KOPT-K1 (cell line): ENCODE data around the gene HUWE1.

Experiments used
- H3K27ac ChIP-seq: fragments of 200-600 bp; sonication (generic); 2 replicates; pipeline ENCODE4 v1.5.1; 2016; ENCODE audit warnings: antibody characterized with exemption, mild to moderate bottlenecking, low read depth, low read length; ENCODE audit not compliant: poor library complexity, severe bottlenecking
- H3K36me3 ChIP-seq: fragments of 200-600 bp; sonication (generic); 2 replicates; pipeline ENCODE4 v1.5.1; 2017; ENCODE audit warnings: antibody characterized with exemption, mild to moderate bottlenecking, low read length, moderate library complexity; ENCODE audit not compliant: insufficient read depth
- H3K9me3 ChIP-seq: fragments of 200-600 bp; sonication (generic); 2 replicates; pipeline ENCODE4 v1.5.1; 2017; ENCODE audit warnings: antibody characterized with exemption, low read length, mild to moderate bottlenecking; ENCODE audit not compliant: insufficient read depth, poor library complexity, severe bottlenecking

Gene HUWE1

GRCh38 chrX:53713987-53714579 lies 27.6 kb upstream of the HUWE1 start:
- no peaks in the 10 kb centered on the region for H3K9me3 ChIP-seq
- H3K27ac ChIP-seq: peak overlapping the region; percentile 98
- H3K36me3 ChIP-seq: no peaks in the 10 kb centered on the region

DNA sequence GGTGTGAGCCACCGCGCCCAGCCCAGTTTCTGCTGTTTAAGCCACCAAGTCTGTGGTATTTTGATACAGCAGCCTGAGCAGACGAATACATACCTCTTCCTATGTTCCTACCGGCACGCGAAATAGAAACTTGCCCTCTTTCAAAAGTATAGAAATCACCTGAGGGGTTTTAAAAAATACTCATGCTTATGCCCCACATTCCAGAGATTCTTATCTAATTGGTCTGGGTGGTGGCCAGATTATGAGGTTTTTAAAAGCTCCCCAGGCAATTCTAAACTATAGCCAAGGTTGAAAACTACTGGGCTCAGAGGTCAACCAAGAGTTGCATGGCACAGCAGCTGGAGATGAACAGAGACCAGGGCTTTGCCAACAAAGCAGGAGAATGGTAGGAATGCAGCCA lies 24.9 kb upstream of the HUWE1 start:
- no peaks in the 10 kb centered on the region for H3K36me3 ChIP-seq
- no peaks in the 10 kb centered on the region for H3K9me3 ChIP-seq
- no peak overlapping the region for H3K27ac ChIP-seq

DNA sequence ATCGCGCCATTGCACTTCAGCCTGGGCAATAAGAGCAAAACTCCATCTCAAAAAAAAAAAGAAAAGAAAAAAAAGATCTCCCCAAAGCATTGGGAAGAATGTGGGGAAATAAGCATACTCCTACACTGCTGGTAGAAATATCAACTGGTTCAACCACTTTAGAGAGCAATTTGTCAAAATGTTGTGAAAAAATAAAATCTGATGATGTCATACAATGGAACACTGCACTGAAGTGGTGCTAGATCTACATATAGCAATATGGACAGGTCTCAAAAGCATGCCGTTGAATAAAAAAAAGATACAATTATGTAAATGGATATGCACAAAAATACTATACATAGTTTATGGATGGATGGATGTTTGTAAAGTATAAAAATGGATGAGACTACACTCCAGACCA lies 18.3 kb upstream of the HUWE1 start:
- Histone ChIP-seq H3K27ac (no peak overlapping the region), H3K36me3 (no peaks in the 10 kb centered on the region), H3K9me3 (no peaks in the 10 kb centered on the region)

DNA sequence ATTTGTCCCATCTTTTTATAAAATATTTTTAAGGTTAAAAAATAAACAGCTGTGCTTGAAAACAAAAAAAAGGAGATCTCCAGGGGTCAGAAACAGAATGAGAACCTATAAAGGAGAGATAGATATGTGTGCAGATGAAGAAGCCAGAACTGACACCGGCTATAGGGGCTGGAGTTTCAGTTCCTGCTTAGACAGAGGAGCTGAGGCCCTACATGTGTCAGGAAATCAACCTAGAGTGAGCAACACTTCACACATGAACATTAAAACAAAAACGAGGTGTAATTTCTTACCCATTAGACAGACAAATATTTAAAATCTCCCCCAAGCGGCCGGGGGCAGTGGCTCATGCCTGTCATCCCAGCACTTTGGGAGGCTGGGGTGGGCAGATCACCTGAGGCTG lies 17.8 kb upstream of the HUWE1 start:
- no peak overlapping the region for H3K27ac ChIP-seq

GRCh38 chrX:53695946-53696549 lies 9.5 kb upstream of the HUWE1 start:
- Histone ChIP-seq H3K36me3 (no peaks in the 10 kb centered on the region), H3K9me3 (no peaks in the 10 kb centered on the region), H3K27ac (no peak overlapping the region)

More for the DNA sequence above, 17.8 kb upstream of the HUWE1 start:
- no peaks in the 10 kb centered on the region for H3K36me3 ChIP-seq
- no peaks in the 10 kb centered on the region for H3K9me3 ChIP-seq

DNA sequence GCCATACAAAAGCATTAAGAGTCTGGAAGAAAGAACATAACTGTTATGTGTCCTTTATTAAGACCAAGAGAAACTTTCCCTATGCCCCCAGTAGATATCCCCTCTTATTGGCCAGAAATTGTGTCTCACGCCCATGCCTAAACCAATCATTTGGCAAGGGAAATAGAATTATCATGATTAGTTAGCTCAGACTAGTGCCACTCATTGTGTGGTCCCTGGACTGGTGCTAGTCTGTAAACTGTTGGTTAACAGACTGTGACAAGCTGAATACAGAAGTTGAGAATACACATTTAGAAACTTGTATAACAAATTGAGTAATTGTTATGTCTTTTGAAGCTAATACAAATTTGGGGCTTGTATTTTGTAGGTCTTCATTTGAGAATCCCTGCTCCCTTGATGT lies 8.1 kb upstream of the HUWE1 start:
- Histone ChIP-seq H3K9me3 (no peaks in the 10 kb centered on the region), H3K36me3 (no peaks in the 10 kb centered on the region), H3K27ac (no peak overlapping the region)

DNA sequence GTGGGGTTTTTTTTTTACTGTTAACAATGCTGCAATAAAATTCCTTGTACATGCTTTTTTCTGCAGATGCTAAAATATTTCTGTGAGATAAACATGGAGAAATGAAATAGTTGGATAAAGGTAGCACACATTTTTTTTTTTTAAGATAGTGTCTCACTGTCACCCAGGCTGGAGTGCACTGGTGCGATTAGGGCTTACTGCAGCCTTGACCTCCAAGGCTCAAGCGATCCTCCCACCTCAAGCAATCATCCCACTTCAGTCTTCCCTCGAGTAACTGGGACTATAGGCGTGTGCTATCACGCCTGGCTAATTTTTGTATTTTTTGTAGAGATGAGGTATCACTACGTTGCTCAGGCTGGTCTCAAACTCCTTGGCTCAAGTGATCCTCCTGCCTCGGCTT lies 1.8 kb upstream of the HUWE1 start:
- Histone ChIP-seq H3K9me3 (no peaks in the 10 kb centered on the region), H3K36me3 (no peaks in the 10 kb centered on the region)

DNA sequence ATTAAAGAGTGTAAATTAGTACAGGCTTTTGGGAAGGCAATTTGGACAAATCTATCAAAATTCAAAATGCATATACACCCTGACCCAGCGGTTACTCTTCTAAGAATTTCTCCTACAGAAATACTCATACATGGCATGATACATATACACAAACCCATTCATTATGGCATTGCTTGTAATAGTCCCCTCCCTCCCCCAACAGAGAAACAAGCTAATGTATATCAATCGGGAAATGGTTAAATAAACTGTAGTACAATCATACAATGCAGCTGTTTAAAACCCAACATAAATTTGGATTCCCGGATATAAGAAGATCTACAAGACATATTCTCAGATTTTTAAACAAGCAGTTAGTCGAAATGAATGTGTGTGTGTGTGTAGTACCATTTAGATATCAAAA lies 808 bp downstream of the HUWE1 start:
- Histone ChIP-seq H3K36me3 (peaks cover 19% of the 10 kb centered on the region), H3K27ac (peak overlapping the region; percentile 91), H3K9me3 (no peaks in the 10 kb centered on the region)

More for the DNA sequence above, 1.8 kb upstream of the HUWE1 start:
- no peak overlapping the region for H3K27ac ChIP-seq

GRCh38 chrX:53684415-53685192 lies 1.9 kb downstream of the HUWE1 start:
- H3K36me3 ChIP-seq: peaks cover 30% of the 10 kb centered on the region
- peak overlapping the region; percentile 91 for H3K27ac ChIP-seq
- no peaks in the 10 kb centered on the region for H3K9me3 ChIP-seq

GRCh38 chrX:53683556-53684414 lies 2.7 kb downstream of the HUWE1 start:
- no peaks in the 10 kb centered on the region for H3K9me3 ChIP-seq
- peaks cover 37% of the 10 kb centered on the region for H3K36me3 ChIP-seq
- peak overlapping the region; percentile 91 for H3K27ac ChIP-seq

DNA sequence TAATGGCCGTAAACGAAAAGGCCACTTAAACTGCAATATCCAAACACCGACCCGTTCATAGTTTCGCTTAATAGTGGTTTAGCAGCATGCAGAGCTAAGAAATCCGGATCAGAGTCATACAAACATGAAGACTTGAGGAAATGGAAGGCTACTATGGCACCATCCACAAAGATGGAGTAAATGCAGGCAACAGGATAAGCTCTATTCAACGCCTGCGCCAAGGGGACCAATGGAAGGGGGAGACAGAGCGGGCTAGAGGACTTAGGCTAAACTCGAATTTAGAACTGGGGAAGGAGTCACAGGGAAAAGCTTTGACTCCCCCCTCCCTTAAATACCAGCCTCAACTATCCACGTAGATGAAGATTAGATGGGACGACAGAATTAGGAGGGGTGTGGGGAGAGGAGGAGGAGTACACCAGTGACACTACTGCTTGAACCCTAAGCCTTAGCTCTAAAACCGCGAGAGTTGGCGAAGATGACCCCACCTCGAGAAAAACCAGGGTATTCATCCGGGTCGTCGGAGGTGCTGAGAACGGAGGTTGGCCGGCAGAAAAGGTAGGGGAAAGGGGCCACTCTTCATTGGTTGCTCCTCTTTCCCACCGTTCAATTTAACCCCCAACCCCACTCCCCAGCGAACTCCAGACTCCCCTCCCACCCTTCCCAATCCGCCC lies 3.5 kb downstream of the HUWE1 start:
- Histone ChIP-seq H3K9me3 (no peaks in the 10 kb centered on the region), H3K36me3 (peaks cover 45% of the 10 kb centered on the region), H3K27ac (peak overlapping the region; percentile 91)

DNA sequence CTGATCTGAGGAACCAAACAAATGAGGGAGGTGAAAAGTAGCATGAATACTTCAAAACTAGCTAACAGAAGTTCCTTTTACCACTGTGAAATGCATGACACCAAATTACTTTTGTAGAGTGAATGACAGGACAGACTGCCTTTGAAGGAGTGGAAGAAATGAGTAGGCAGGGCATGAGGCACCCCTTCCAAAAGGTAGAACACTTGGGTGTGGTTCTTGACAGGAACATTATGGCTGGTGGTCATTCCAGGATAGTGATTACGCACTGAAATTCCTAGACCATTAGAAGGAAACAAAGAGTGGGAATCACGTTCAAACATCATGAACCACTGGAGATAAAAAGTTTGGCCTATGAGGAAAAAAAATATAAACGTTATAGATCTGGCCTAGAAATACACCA lies 4.9 kb downstream of the HUWE1 start:
- Histone ChIP-seq H3K36me3 (peaks cover 59% of the 10 kb centered on the region), H3K27ac (no peak overlapping the region), H3K9me3 (no peaks in the 10 kb centered on the region)

GRCh38 chrX:53678667-53679066 lies 7.9 kb downstream of the HUWE1 start:
- Histone ChIP-seq H3K36me3 (peaks cover 89% of the 10 kb centered on the region), H3K9me3 (no peaks in the 10 kb centered on the region)

GRCh38 chrX:53677286-53677685 lies 9.2 kb downstream of the HUWE1 start:
- H3K27ac ChIP-seq: no peak overlapping the region
- no peaks in the 10 kb centered on the region for H3K9me3 ChIP-seq
- peaks cover 99% of the 10 kb centered on the region for H3K36me3 ChIP-seq

More at GRCh38 chrX:53678667-53679066, 7.9 kb downstream of the HUWE1 start:
- H3K27ac ChIP-seq: no peak overlapping the region
